Measurements from ENCODE around the gene RXRB.

DNA sequence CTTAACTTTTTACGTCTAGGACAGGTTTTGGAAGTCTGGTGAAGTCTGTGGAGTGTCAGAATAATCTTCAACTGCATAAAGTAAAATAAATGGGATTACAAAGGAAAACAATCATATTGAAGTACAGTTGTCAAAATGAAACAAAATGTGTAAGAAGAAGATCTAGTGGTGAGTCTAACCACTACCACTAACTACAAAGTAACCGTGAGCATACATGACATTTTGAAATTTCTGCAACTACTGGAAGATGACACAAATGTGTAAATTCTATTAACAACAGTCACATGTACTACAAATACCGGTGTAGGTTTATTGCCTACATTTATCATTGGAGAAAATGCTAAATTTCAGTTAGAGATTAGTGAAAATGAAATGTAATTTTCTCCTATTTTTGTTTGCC lies 41.5 kb upstream of the RXRB start:
- no peak for TF ChIP-seq POLR2A (IDR thresholded peaks at IDR 0.05; ENCODE audit: low read length)
- TF ChIP-seq, protein P1, sequence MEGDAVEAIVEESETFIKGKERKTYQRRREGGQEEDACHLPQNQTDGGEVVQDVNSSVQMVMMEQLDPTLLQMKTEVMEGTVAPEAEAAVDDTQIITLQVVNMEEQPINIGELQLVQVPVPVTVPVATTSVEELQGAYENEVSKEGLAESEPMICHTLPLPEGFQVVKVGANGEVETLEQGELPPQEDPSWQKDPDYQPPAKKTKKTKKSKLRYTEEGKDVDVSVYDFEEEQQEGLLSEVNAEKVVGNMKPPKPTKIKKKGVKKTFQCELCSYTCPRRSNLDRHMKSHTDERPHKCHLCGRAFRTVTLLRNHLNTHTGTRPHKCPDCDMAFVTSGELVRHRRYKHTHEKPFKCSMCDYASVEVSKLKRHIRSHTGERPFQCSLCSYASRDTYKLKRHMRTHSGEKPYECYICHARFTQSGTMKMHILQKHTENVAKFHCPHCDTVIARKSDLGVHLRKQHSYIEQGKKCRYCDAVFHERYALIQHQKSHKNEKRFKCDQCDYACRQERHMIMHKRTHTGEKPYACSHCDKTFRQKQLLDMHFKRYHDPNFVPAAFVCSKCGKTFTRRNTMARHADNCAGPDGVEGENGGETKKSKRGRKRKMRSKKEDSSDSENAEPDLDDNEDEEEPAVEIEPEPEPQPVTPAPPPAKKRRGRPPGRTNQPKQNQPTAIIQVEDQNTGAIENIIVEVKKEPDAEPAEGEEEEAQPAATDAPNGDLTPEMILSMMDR (IDR thresholded peaks at IDR 0.05) = no peak
- TF ChIP-seq, protein P2, sequence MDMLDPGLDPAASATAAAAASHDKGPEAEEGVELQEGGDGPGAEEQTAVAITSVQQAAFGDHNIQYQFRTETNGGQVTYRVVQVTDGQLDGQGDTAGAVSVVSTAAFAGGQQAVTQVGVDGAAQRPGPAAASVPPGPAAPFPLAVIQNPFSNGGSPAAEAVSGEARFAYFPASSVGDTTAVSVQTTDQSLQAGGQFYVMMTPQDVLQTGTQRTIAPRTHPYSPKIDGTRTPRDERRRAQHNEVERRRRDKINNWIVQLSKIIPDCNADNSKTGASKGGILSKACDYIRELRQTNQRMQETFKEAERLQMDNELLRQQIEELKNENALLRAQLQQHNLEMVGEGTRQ (IDR thresholded peaks at IDR 0.05) = no peak
- TF ChIP-seq ZFP36 (IDR thresholded peaks at IDR 0.05; ENCODE audit: borderline replicate concordance, partially characterized antibody) = no peak
- no peak for TF ChIP-seq RARB (CRISPR knock-in tag; IDR thresholded peaks at IDR 0.05)
- TF ChIP-seq JUNB (IDR thresholded peaks at IDR 0.05) = no peak
- TF ChIP-seq RCOR1 (IDR thresholded peaks at IDR 0.05; ENCODE audit: low read depth, low read length) = no peak
- TF ChIP-seq ZSCAN20 (CRISPR knock-in tag; IDR thresholded peaks at IDR 0.05) = no peak
- TF ChIP-seq, protein P3, sequence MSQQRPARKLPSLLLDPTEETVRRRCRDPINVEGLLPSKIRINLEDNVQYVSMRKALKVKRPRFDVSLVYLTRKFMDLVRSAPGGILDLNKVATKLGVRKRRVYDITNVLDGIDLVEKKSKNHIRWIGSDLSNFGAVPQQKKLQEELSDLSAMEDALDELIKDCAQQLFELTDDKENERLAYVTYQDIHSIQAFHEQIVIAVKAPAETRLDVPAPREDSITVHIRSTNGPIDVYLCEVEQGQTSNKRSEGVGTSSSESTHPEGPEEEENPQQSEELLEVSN (IDR thresholded peaks at IDR 0.05; ENCODE audit: borderline replicate concordance, low read depth) = no peak

Measured in A549 (cell line).